ENCODE data around the gene CALML6. TPM values are rescaled to one million over a fixed set of nuclear protein-coding genes. Genes with fewer than 3 reads are reported as not detected.

Gene CALML6
- total RNA-seq, 1 experiment from 2014 or later = 1.7 TPM

GRCh38 chr1:1924386-1924785 lies 9.3 kb downstream of the CALML6 start:
- Histone ChIP-seq H2BK20ac (ENCODE audit: low read depth, low read length, poor library complexity, severe bottlenecking) (no peak overlapping the region), H3K14ac (ENCODE audit: insufficient read depth, low read length) (no peak overlapping the region), H4K8ac (replicated peaks; ENCODE audit: insufficient read length, low read depth, low read length) (no peak overlapping the region), H3T11ph (ENCODE audit: low read length) (no peak overlapping the region), H3K4ac (ENCODE audit: low read depth, low read length) (no peak overlapping the region), H3K79me1 (ENCODE audit: insufficient read depth, low read depth, low read length, poor library complexity, severe bottlenecking) (no peaks in the 10 kb centered on the region), H3K23ac (ENCODE audit: insufficient read length, low read depth, low read length) (no peak overlapping the region), H3K4me1 (ENCODE audit: insufficient read depth, low read length) (no peaks in the 10 kb centered on the region), H4K20me1 (ENCODE audit: control insufficient read depth, insufficient read depth, insufficient read length) (no peaks in the 10 kb centered on the region), H2BK15ac (ENCODE audit: low read depth, low read length) (no peak overlapping the region), H2BK12ac (ENCODE audit: insufficient read length, low read depth, low read length) (no peak overlapping the region), H3K27ac (ENCODE audit: insufficient read length, low read depth, low read length) (no peak overlapping the region), H2BK5ac (ENCODE audit: insufficient read length, low read length) (no peak overlapping the region), H3K18ac (ENCODE audit: insufficient read length, low read depth, low read length) (no peak overlapping the region), H2BK120ac (ENCODE audit: low read depth, low read length, poor library complexity, severe bottlenecking) (no peak overlapping the region), H3K56ac (ENCODE audit: insufficient read length, low read depth, low read length) (no peak overlapping the region), H3K23me2 (ENCODE audit: insufficient read length, low read depth, low read length, poor library complexity, severe bottlenecking) (no peaks in the 10 kb centered on the region), H2AFZ (ENCODE audit: low read length) (no peak overlapping the region), H4K5ac (ENCODE audit: insufficient read length, low read depth, low read length) (no peak overlapping the region), H3K27me3 (ENCODE audit: insufficient read depth, low read length) (no peaks in the 10 kb centered on the region), H3K4me2 (ENCODE audit: insufficient read depth, insufficient read length, low read length) (no peak overlapping the region), H4K91ac (ENCODE audit: insufficient read length, low read depth, low read length) (no peak overlapping the region), H2AK5ac (ENCODE audit: insufficient read length, low read length) (no peak overlapping the region), H3K9me3 (ENCODE audit: control insufficient read depth, low read depth, low read length) (no peaks in the 10 kb centered on the region), H3K9ac (ENCODE audit: extremely low read depth, insufficient read length, low read length) (no peak overlapping the region), H3K79me2 (ENCODE audit: insufficient read depth, low read length) (no peaks in the 10 kb centered on the region)
- peaks cover 4% of the 10 kb centered on the region for H3K27me3 Mint-ChIP-seq (ENCODE audit: low read depth)
- H3K9me3 Mint-ChIP-seq = peaks cover 5% of the 10 kb centered on the region in 2 experiments; a peak in 2 of 5 replicates
- peaks cover 0 to 4% of the 10 kb centered on the region in 2 experiments; a peak in 2 of 4 replicates for H3K4me1 Mint-ChIP-seq
- H3K4me3 Mint-ChIP-seq = no peak overlapping the region
- no peak for TF ChIP-seq CTCF (conservative IDR thresholded peaks at IDR 0.05)
- no peaks in the 10 kb centered on the region for H3K36me3 Mint-ChIP-seq (ENCODE audit: insufficient read depth in 1 of 3, low read depth in 3 of 3)
- DNase-seq = peak; percentile 25
- WGBS (ENCODE audit: extremely low coverage, insufficient read length, low lambda C conversion rate) = no CpG with 5 or more reads among the region's 18 CpGs
- H3K27ac Mint-ChIP-seq = no peak overlapping the region

All from H9 (cell line).